K562 (cell line): ENCODE results near the gene SYNRG. TPM values are rescaled to one million over a fixed set of nuclear protein-coding genes. Genes with fewer than 3 reads are reported as not detected.
A peak's percentile ranks its signal among the peaks of the same experiment; 100 is the strongest.

Experiments used
- ASH1L ChIP-seq: fragments of 450-650 bp; IDR thresholded peaks from 2 replicates; pipeline ENCODE4 v1.6.1; 2018; ENCODE audit warnings: borderline replicate concordance, mild to moderate bottlenecking, low read depth; ENCODE audit not compliant: partially characterized antibody
- CBX3 ChIP-seq, 2 experiments: IDR thresholded peaks; 1 replicate in 1 of 2; 2 replicates in 1 of 2; pipeline ENCODE4 v1.6.1; 2012; ENCODE audit warnings: inconsistent platforms in 2 of 2, low read length in 2 of 2, borderline replicate concordance in 1 of 2, control low read depth in 1 of 2
- FOXJ2 ChIP-seq: fragments of 200-800 bp; sonication (Bioruptor generic); IDR thresholded peaks from 2 replicates; pipeline ENCODE4 v1.6.1; 2016; ENCODE audit warnings: missing genetic modification characterization, missing compliant biosample characterization
- IFI16 ChIP-seq: fragments of 250-450 bp; sonication (Bioruptor Pico); IDR thresholded peaks from 2 replicates; pipeline ENCODE4 v2.1.2; 2022; ENCODE audit warnings: mild to moderate bottlenecking, inconsistent platforms
- NR4A1 ChIP-seq, 2 experiments: fragments of 250-450 bp in 1 of 2; fragments of 450-650 bp in 1 of 2; sonication (Bioruptor Pico) in 1 of 2; IDR thresholded peaks; 2 replicates each; pipeline versions ENCODE4 v1.4.0 to v1.6.1; 2016 to 2020; ENCODE audit warnings: mild to moderate bottlenecking in 2 of 2, missing compliant biosample characterization in 1 of 2, missing genetic modification characterization in 1 of 2, moderate library complexity in 1 of 2
- NRF1 ChIP-seq, 2 experiments: fragments of 450-650 bp; IDR thresholded peaks in 1 of 2; conservative IDR thresholded peaks in 1 of 2; 2 replicates each; pipeline ENCODE4 v1.6.1; 2014; ENCODE audit warnings: mild to moderate bottlenecking in 2 of 2
- POLR2AphosphoS5 ChIP-seq: IDR thresholded peaks from 2 replicates; pipeline ENCODE4 v1.6.1; 2011; ENCODE audit warnings: mild to moderate bottlenecking, low read depth, low read length, moderate library complexity; ENCODE audit not compliant: control insufficient read depth, insufficient read depth
- RFX7 ChIP-seq: fragments of 250-450 bp; sonication (Bioruptor Pico); IDR thresholded peaks from 2 replicates; pipeline ENCODE4 v1.5.1; 2021; ENCODE audit warnings: mild to moderate bottlenecking
- SMARCC2 ChIP-seq: fragments of 450-650 bp; IDR thresholded peaks from 2 replicates; pipeline ENCODE4 v1.6.1; 2017; ENCODE audit warnings: antibody characterized with exemption, moderate library complexity, mild to moderate bottlenecking, low read depth
- SMC3 ChIP-seq: conservative IDR thresholded peaks from 2 replicates; pipeline ENCODE4 v1.6.1; 2011; ENCODE audit warnings: low read depth, low read length, improper control_type of control experiment; ENCODE audit not compliant: insufficient read depth
- ZBTB8A ChIP-seq: fragments of 450-650 bp; IDR thresholded peaks from 2 replicates; pipeline ENCODE4 v1.6.1; 2018; ENCODE audit warnings: mild to moderate bottlenecking, moderate library complexity; ENCODE audit not compliant: partially characterized antibody
- ZNF311 ChIP-seq: fragments of 250-450 bp; sonication (Bioruptor Pico); IDR thresholded peaks from 2 replicates; pipeline ENCODE4 v1.4.0; 2020; ENCODE audit warnings: mild to moderate bottlenecking, moderate library complexity
- ZNF561 ChIP-seq: fragments of 450-650 bp; formaldehyde crosslinking; conservative IDR thresholded peaks from 2 replicates; pipeline ENCODE4 v1.4.0; 2020; ENCODE audit warnings: mild to moderate bottlenecking, moderate library complexity
- polyA plus RNA-seq, 8 experiments: library from polyadenylated mRNA; depleted of rRNA in 4 of 8; stranded (reverse) in 5 of 8; unstranded in 3 of 8; fragments of >200 nt; fragmentation: Nextera tagmentation in 2 of 8; fragmentation: Illumina TruSeq in 1 of 8; extraction: Ambion mirVana in 2 of 8; extraction: Trizol in 1 of 8; gene quantifications; 2 replicates each; pipeline versions ENCODE4 v1.2.1 to v1.2.3, GENCODE V29; 2011 to 2014; ENCODE audit warnings: inconsistent platforms in 1 of 8, missing spikeins in 1 of 8
- total RNA-seq, 7 experiments: library from RNA; depleted of rRNA in 6 of 7; stranded (reverse); fragments of >200 nt in 6 of 7; fragmentation: Illumina TruSeq in 2 of 7; extraction: Trizol in 2 of 7; gene quantifications; 2 replicates each; pipeline versions ENCODE4 v1.2.1 to v1.2.3, GENCODE V29; 2011 to 2021; ENCODE audit warnings: low replicate concordance in 1 of 7

SYNRG gene
- total and polyA plus RNA-seq, 9 of the 15 experiments (the other 6 are each of a cell fraction or from before 2014, with no cell fraction given), result 2.9 to 28.2 (median 15.1) TPM

- TF ChIP-seq SMC3 (no peak), ZNF561 (CRISPR knock-in tag) (no peak), ZNF311 (CRISPR knock-in tag) (no peak), NR4A1 (CRISPR knock-in tag; IDR thresholded peaks at IDR 0.05) (no peak), NR4A1 (tag; IDR thresholded peaks at IDR 0.05) (no peak), ASH1L (no peak), POLR2AphosphoS5 (peak; percentile 92), NRF1 (conservative IDR thresholded peaks at IDR 0.05 in 1 of 2, IDR thresholded peaks at IDR 0.05 in 1 of 2) (peak; percentile 67 to 69), RFX7 (CRISPR knock-in tag) (no peak), IFI16 (CRISPR knock-in tag) (no peak), CBX3 (IDR thresholded peaks at IDR 0.05; ENCODE audit: borderline replicate concordance in 1 of 2, low read length in 2 of 2) (no peak), ZBTB8A (no peak), FOXJ2 (tag) (no peak), SMARCC2 (peak; percentile 62; the same call in 1 of the 2 replicates)
Observed at GRCh38 chr17:37609170-37610040, at the start of gene SYNRG (continued).
